Superior temporal gyrus (tissue), 1 donor: ENCODE results near the gene SRRM5.
A peak's percentile ranks its signal among the peaks of the same experiment; 100 is the strongest.

Experiments
- DNase-seq: peaks from one replicate; pipeline ENCODE4 v3.0.0-alpha.2; 2016; ENCODE audit errors: extremely low spot score

The SRRM5 gene

DNA sequence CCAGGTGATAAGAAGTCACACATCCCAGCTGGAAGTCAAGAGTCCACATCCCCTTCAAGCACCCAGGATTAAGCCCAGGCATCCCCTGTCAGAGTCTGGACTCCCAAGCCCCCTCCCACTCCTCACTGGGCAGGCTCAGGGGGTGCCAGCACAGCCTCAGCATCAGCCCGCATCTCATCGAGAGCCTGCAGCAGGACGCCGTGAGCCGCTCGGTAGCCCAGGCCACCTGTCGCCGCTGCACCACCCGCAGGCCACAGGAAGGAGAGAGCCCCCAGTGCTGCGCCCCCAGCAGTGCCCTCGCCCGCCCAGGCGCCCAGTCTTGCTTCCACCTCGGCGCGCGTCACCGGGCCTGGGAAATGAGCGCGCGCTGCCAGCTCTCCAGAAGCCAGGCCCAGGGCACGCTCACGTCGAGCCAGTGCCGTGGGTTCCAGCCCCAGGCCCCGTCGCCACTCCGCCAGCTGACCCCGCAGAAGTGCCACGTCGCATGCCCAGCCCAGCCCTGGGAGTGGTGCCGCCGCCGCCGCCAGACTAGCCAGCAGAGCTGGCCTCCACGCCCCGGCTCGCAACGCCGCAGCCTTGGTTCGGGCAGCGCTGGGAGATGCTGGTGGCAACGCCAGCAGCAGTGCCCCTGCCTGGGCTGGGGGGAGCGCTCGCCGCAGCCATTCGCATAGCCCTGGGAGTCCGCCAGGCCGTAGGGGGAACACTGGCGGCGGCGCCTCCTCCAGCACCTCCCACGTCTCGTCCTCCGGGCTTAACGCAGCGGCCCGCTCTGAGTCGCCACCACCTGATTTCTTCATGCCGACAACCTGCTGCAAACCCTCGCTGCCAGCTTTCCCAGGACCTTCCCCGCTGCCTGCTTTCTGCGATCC lies 19.8 kb upstream of the SRRM5 start:
- DNase-seq, result no peak

DNA sequence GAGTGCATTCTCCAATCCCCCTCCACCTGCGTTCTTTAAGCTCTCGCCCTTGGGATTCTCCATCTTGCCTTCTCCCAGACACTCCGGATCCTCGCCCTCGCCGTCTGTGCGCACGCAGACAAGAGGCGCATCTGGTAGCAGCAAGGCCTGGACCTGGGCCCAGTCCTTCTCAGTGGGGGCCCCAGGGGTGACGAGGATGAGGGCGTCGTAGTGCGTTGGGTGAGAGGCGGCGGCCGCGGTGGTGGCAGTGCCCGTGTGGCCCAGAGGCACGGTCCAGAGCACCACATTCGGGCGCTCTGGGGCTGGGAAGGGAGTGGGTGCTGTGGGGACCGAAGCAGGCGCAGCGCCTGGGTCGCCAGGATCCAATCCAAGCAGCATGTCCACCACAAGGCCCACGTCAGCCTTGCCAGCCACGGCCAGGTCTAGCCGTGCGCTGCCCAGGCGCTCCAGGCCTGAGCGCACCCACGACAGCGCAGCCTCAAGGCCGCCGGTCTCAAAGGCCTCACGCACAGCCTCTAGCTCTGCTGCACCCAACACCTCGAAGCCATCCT lies 19.0 kb upstream of the SRRM5 start:
- no peak for DNase-seq

DNA sequence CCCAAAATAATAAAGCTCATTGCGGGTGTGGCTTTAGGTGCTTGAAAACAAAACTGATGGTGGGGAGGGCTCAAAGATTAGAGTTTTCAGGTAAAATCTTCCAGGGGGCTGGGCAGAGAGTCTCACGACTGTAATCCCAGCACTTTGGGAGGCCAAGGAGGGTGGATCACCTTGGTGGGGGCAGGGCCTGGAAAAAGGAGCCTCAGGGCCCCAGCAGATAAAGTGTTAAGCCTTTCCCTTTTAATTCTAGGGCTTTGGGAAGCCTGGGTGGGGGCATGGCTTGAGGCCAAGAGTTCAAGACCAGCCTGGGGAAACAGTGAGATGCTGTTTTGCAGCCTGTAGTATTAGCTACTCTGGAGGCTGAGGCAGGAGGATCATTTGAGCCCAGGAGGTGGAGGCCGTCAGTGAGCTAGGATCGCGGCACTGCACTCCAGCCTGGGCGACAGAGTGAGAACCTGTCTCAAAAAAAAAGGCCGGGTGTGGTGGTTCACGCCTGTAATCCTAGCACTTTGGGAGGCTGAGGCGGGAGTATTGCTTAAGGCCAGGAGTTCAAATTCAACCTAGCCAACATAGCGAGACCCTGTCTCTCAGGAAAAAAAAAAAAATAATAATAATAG lies 17.7 kb upstream of the SRRM5 start:
- no peak for DNase-seq

DNA sequence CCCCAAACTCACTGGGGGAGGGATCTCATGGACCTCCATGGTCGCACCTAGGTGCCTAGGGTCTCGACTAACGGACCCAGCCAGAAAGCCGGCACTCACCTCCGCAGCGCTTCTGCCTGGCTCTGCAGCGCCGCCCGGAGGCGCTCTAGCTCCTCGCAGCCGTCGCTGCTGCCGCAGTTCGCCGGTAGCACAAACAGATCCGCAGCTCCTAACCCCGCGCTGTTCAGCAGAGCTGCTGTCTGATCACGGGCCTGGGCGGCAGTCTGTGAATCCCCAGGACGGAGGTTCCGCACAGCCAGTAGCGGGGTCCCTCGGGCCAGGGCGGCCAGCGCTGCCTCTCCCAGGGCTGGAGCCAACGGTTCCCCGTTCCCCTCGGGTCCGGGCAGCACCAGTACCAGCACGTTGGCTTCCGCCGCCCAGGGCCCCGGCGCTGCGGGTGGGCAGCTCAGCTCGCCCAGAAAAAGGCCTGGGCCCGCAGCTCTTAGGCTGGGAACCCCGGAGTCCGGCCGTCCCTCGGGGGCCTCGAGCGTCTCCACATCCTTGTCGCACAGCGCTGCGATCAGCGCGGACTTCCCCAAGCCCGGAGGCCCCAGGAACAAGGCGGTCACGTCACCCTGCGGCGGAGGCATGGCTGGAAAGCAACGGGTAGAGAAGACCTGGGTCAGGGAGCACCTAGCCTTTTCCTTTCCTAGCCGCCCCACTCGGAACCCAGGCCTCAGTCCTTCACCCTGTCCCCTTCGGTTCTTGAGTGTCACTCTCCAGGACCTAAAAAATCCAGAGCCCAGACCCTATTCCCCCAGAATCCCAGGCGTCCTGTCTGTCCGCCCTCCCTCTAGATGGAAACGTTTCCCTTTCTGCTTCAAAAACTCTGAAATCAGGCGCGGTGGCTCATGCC lies 16.9 kb upstream of the SRRM5 start:
- DNase-seq, result no peak

DNA sequence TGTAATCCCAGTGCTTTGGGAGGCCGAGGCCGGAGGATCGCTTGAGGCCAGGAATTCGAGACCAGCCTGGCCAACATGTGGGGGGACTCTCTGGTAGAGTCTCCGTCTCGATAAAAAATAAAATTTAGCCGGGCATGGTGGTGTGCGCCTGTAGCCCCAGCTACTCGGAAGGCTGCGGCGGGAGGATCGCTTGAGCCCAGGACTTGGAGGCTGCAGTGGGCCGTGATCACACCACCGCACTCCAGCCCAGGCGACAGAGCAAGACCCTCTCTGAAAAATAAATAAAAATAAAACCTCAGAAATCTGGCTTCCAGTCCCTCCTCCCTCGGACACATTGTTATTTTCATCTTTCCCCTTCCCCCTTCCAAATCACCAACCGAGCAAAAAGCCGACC lies 16.3 kb upstream of the SRRM5 start:
- DNase-seq, result peak; percentile 38

DNA sequence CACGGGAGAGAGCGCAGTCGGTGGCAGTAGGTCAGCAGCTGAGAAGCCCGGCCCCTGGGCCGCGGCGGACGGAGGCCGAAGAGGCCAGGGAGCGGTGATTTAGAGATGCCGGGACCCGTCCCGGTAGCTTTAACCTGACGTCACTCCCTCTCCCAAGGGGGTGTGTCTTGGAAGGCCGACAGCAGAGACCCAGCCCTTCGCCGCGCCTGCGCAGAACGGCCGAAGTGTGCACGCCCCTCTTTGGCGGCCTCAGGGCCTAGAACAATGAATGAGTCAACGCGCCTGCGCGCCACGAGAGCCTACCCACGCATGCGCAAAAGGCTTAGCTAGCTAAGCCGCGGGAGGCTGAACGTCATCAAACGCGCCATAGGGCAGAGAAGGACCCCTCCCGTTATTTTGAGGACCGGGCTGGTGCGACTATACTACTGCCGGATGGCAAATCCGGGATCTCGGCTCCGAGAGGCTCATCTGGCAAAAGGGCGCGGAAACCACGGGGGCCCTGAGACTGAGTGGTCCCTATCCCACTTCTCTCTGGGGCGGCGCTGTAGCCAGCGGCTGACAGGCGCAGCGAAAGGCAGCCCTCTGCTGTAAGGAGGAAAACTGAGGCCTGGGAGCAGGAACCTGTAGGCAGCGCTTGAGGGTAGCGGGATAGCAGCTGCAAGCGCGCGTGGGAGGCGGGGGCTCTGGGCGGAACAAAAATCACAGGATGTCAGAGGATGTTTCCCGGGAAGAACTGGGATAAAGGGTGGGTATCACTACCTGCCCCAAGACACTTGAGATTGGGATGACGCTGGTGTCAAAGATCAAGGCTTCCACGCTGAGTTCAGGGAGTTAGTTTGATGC lies 15.7 kb upstream of the SRRM5 start, which contains the start of the genes IRGQ and ZNF576:
Gene IRGQ, minus strand, starts transcription at position 136 of the 843 bp plus-strand sequence. CDS start 796 bp downstream, outside the sequence.
Gene ZNF576, plus strand, starts transcription at position 597 of the 843 bp plus-strand sequence. CDS start 514 bp downstream, outside the sequence.
- DNase-seq, result peak; percentile 100

DNA sequence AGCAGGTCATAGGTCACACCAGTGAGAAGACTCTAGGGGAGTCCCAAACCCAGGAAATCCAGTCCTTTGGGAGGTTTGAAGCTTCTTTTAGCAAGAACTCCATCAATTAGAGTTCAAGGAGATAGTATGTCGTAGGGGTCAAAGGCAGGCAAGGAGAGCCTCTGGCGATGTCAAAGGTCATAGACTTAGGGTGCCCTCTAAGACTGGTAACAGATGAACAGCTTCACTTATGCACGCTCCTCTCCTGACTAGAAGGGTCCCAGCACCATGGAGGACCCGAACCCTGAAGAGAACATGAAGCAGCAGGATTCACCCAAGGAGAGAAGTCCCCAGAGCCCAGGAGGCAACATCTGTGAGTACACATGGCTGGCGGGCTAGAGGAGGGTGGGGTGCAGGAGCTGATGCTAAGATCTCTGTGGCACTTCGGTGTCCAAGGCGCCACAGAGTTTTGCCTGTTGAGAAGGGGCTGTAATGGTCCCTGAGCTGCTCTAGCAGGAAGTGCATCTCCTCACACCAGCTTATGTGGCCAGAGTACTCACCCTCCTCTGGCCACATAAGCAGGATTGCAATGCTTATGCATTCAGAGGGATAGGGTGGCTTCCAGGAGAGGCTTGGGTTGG lies 14.9 kb upstream of the SRRM5 start:
- DNase-seq, result no peak

DNA sequence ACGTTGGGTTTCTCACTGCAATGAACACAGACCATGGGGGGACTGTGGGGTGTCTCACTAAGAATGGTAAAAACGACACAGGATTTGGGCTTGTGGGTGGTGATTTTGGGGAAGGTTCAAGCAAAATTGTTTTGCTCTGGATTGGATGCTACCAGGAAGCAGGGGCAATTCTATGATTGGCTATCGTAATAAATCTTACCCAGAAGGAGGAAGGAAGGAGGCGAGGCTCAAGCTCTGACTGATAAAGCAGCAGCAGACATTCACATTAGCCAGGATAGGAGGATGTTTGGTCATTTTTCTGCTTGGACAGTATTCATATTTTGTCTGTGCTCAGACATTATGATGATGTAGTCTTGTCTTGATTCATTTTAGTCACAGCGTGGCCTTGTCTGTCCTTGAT lies 14.0 kb upstream of the SRRM5 start:
- DNase-seq, result no peak

DNA sequence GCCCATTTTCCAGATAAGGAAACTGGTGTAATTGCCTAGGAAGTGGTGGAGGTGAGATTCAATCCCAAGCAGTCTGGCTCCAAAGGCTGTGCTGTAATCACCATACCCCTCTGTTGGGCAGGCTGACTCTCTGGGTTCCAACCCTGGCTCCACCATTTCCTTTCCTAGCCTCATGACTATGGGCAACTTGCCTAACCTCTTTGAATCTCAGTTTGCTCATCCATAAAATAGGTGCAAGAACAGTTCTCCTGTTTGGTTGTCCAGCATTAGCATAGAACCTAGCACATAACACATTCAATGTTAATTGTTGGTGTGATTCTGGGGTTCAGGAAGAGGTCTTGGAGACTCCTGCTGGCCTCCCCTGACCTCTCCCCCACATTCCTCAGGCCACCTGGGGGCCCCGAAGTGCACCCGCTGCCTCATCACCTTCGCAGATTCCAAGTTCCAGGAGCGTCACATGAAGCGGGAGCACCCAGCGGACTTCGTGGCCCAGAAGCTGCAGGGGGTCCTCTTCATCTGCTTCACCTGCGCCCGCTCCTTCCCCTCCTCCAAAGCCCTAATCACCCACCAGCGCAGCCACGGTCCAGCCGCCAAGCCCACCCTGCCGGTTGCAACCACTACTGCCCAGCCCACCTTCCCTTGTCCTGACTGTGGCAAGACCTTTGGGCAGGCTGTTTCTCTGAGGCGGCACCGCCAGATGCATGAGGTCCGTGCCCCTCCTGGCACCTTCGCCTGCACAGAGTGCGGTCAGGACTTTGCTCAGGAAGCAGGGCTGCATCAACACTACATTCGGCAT lies 13.2 kb upstream of the SRRM5 start:
- DNase-seq, result no peak

DNA sequence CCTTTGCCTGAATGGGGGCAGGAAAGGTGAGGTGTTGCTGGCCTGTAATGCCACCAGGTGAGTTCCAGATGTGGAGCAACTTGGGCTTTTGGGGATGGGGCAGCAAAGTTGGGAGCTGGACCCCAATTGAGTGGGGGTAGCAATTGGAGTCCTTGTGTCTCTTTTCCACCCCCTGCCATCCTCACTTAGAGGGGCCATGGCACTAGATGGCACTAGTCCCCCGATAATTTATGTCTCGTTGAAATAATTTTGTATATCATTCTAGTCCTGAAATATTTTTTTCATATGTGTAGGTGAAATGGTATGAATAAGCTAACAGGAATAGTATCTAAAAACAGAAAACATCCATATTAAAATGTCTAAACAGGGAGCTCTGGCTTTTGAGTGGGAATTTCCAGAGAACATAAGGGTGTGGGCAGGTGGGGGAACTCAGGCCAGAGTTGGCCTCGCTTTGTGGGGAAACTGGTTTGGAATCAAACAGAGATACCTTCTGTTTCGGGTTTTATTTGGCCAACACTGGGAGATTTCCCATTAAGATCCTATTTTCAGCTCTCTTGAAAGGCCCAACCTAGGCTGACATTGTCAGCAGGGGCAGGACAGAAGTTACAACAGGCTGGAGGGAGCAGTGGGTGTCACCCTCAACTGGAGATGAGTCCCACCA lies 12.1 kb upstream of the SRRM5 start:
- DNase-seq, result no peak

DNA sequence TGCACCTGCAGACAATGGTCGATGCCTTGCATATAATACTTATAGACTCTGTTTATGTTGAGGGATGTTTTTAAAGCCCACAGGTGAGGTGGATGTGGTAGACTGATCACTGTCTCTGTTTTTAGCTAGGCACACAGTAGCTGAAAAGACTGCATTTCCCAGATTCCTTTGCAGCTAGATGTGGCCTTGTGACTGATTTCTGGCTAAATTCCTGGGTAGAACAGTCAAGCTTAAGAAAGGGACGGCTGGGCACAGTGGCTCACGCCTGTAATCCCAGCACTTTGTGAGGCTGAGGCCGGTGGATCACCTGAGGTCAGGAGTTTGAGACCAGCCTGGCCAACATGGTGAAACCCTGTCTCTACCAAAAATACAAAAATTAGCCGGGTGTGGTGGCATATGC lies 11.6 kb upstream of the SRRM5 start:
- peak; percentile 55 for DNase-seq

DNA sequence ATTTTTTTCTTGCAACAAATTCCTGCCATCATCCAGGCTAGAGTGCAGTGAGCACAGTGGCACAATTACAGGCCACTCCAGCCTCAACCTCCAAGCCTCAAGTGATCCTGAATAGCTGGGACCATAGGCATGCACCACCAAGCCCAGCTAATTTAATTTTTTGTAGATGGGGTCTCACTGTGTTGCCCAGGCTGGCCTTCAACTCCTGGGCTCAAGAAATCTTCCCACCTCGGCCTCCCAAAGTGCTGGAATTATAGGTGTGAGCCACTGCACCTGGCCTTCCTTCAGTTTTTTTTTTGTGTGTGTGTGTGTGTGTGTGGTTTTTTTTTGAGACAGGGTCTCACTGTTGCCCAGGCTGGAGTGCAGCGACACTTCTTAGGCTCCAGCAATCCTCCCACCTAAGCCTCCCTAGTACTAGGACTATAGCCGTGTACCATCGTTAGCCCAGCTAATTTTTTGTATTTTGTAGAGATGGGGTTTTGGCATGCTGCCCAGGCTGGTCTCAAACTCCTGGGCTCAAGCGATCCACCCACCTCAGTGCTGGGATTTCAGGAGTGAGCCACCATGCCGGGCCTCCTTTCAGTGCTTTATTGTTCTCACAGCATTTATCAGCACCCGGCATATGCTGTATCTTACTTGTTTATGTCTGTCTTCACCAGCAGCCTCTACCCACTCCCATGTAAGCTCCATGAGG lies 5.9 kb upstream of the SRRM5 start:
- peak; percentile 42 for DNase-seq

DNA sequence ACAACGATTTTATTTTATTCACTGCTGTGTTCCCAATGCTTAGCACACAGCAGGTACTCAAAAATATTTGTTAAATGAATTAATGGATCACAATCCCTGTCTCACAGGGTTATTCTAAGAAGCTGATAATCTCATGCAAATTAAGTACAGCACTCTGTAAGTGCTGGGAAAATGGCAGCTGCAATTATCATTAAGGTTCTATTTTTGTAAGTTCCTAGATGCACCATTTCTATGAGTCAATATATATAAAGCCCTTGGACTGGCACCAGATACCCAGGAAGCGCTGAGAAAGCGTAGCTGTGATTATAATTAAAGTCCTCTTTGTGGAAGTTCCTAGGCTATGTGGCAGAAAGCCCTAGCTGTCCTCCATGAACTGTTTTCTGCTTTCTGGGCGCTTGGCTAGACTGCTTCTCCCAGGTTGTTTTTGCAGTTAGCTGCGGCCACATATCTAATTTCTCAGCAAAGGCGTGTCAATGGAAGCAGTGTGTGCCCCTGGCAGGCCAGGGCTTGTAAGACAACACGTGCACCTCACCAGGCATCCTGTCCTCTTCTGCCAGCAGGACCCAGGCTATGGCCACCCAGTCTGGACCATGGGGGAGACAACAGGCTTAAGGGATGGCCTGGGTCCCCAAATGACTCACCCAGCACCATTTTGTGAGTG lies 5.2 kb upstream of the SRRM5 start:
- peak; percentile 56 for DNase-seq

DNA sequence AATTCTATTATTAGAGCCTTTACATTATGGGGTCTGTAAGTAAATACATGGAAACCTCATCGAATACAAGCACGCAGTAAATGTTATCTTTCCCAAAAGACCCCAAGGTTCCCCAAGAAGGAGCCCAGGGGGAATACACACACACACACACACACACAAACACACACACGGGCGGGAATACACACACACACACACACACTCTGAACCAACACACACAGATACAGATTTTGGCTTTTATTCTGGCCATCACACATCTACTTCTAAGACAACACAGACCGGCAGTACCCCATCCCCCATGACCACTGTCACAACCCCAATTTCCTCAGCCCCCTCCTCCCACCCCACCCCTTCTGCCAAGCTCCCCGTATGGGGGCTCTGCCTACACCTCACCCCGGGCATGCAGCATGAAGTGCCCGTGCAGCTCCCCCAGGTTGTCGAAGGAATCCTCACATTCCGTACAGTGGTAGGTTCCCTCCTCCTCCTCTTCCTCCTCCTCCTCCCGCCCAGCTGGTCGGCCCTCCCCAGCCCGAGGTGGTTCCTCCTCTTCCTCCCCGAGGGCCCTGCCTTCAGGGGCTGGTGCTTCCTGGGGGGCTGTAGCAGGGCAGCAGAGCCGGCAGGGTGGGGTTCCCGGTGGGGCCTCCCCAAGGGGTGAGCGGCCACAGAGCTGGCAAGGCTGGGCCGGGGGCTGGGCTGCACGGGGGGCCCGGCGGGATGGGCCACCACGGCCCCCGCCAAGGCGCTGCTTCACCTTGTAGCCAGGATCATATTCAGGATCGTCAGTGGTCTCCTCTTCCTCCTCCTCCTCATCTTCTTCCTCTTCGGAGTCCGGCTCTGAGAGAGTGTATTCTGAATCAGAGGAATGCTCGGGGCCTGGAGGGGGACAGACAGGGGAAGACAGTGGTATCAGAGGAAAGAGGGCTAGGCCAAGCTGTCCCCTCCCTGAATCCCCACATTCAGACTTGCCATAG lies 4.4 kb upstream of the SRRM5 start:
- DNase-seq, result no peak

DNA sequence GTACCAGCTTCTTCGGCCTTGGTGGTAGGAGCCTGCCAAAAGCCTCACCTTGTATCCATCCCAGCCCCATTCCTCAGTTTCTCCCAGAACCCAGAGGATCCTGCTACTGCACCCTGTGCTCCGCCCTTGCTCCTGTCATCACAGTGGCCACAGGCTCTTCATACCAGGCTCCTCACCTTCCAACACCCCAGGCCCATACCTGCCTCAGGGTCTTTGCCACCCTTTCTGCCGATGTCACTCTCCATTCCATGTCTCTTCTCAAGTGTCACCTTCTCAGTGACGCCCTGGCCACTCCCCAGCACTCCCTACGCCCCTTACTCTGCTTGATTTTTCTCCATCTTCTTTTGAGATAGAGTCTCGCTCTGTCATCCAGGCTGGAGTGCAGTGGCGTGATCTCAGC lies 2.0 kb upstream of the SRRM5 start:
- no peak for DNase-seq

DNA sequence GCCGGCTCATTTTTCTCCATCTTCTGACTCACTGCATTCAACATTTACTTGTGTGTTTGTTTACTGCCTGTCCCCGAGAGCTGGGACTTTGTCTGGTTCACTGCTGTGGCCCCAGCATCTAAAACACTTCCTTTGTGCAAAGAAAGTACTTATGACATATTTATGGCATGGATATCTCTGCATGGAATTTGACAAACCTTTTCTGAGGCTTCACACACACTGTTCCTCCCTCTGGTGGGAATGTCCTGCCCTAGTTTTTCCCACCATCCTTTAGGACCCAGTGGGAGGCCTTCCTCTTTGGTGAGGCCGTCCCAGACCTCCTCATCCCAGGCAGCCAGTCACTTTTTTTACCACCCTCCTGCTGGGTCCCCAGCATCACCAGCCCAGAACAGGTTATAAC lies 1.4 kb upstream of the SRRM5 start:
- DNase-seq, result no peak

DNA sequence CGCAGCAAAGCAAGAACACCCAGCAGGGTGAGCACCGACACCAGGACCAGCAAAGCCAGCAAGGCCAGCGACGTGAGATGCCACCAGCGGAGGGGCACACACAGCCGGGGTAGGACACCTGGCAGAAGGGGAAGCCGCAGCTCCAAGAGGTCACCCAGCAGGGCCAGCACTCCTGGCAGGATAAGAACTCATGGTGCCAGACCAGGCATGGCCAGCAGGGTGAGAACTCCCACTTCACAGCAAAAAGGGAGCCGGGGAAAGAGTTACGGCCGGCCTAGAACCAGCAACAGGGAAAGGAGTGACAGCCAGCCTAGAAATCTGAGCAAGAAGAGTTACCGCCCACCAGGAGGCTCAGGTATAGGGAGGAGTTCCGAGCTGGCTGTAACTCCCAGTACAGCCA lies 486 bp downstream of the SRRM5 start:
- no peak for DNase-seq
